ENCODE data around the gene TRIM34. TPM values are rescaled to one million over a fixed set of nuclear protein-coding genes. Genes with fewer than 3 reads are reported as not detected.
"Not testable (repeated sequence)": the region's sequence is repeated elsewhere in the genome, so short reads cannot be mapped to it uniquely, and the experiment has no call there.

TRIM34 gene
- total and polyA plus RNA-seq, 2 donors from 2014 or later = 5.9 to 6.7 TPM

GRCh38 chr11:5683620-5684019 lies 58.8 kb downstream of the TRIM34 start:
- H3K27ac ChIP-seq (ENCODE audit: low read depth in 2 of 2, low read length in 2 of 2); H3K9ac ChIP-seq (ENCODE audit: low read length in 3 of 3); H3K27me3 ChIP-seq (ENCODE audit: control insufficient read depth, insufficient read depth, low read length): not testable (repeated sequence)

DNA sequence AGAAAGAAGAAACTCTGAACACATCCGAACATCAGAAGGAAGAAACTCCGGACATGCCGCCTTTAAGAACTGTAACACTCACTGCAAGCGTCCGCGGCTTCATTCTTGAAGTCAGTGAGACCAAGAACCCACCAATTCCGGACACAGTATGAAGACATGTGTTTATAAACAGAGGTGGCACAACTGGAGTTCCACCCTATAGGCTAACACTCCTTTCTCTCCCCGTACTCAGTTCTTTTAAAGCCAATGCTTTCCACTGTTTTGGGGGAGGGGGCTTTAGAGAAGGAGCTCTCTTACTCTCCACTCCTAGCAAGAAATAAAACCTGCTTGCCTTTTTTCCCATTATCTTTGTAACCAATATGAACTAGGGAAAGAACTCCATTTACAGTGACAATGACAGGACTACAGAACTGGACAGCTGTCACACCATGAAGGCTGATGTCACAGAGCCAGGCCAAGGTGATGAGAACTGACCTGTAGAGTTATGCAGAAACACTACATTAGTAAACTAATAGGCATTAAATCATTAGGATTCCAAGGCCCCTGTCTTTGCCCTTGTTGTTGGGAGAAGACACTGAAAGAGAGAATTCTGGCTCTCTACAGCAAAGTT lies 59.3 kb downstream of the TRIM34 start:
- Histone ChIP-seq H3K9ac (ENCODE audit: low read length in 3 of 3) (peak overlapping the region; percentile 67 to 98 (median 88)), H3K9me3 (ENCODE audit: control insufficient read depth in 2 of 3, insufficient read depth in 1 of 3, low read length in 3 of 3) (no peaks in the 10 kb centered on the region), H3K4me3 (ENCODE audit: low read length in 3 of 3) (peak overlapping the region; percentile 73 to 96 (median 83)), H3K36me3 (ENCODE audit: control insufficient read depth in 2 of 3, insufficient read depth in 3 of 3, low read length in 3 of 3) (no peaks in the 10 kb centered on the region), H3K27ac (ENCODE audit: low read depth in 2 of 2, low read length in 2 of 2) (peak overlapping the region; percentile 93 to 94), H3K4me1 (ENCODE audit: control insufficient read depth in 2 of 3, insufficient read depth in 2 of 3, low read depth in 1 of 3, low read length in 3 of 3) (no peaks in the 10 kb centered on the region), H3K27me3 (ENCODE audit: control insufficient read depth, insufficient read depth, low read length) (no peaks in the 10 kb centered on the region)
- FAIRE-seq = no peak
- peak in 1 of 5 donors; percentile 45 for DNase-seq
- TF ChIP-seq CTCF (IDR thresholded peaks at IDR 0.05; ENCODE audit: borderline replicate concordance, extremely low read depth, insufficient read depth) = no peak
- intact Hi-C loops (cut with DNase I) = no loop called here

More at GRCh38 chr11:5683620-5684019, 58.8 kb downstream of the TRIM34 start:
- FAIRE-seq; H3K4me1 ChIP-seq (ENCODE audit: control insufficient read depth in 2 of 3, insufficient read depth in 2 of 3, low read depth in 1 of 3, low read length in 3 of 3); intact Hi-C loops (cut with DNase I); DNase-seq; H3K9me3 ChIP-seq (ENCODE audit: control insufficient read depth in 2 of 3, insufficient read depth in 1 of 3, low read length in 3 of 3); H3K36me3 ChIP-seq (ENCODE audit: control insufficient read depth in 2 of 3, insufficient read depth in 3 of 3, low read length in 3 of 3): not testable (repeated sequence)
- peak overlapping the region in 2 of 3 donors; percentile 73 to 96 for H3K4me3 ChIP-seq (ENCODE audit: low read length in 3 of 3)

DNA sequence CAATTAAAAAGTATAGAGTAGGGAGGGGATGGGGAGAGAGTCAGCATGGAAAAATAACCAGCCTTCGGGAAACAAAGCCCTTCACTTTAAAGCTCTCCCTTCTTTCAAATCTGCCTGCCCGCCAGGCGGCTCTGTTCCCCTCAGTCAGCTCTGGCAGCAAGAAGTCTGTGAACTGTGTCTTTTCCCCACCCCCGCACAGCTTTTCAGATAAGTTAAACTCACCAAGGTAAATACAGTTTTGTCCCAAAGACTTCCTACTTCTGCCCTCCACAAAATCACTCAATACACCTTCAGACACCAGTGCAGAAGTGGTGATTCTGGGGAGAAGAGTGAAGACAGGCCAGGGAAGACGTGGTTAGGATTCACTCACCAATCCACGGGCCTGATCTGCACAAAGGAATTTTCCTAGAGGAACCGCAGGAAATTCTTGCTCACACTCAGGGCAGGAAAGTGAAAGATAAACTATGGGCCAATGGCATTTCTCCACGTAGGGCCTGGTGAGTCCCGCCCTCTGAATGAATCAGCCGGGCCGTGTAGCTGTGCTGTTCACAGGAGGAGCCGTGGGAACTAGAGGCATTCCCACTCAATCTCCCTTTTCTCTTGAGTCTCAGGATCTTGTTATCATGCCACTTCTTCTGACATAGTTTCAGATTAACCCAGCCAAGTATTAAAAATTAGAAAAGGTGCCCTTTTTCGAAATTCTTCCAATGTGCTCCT lies 60.0 kb downstream of the TRIM34 start, which contains the start of gene TRIM5:
Gene TRIM5, minus strand, starts transcription at position 429 of the 717 bp plus-strand sequence. CDS start 4,897 bp downstream, outside the sequence.
- peak; percentile 86 to 98 (median 92) for DNase-seq
- FAIRE-seq = peak; percentile 50
- intact Hi-C loops (cut with DNase I) = no loop called here
- peak within 1 kb of the TSS; percentile 67 to 98 (median 88) for H3K9ac ChIP-seq (ENCODE audit: low read length in 3 of 3)
- peak within 1 kb of the TSS; percentile 93 to 94 for H3K27ac ChIP-seq (ENCODE audit: low read depth in 2 of 2, low read length in 2 of 2)
- H3K4me1 ChIP-seq (ENCODE audit: control insufficient read depth in 2 of 3, insufficient read depth in 2 of 3, low read depth in 1 of 3, low read length in 3 of 3) = peaks cover 0 to 3% (median 0%) of the 10 kb centered on the region in 3 donors
- peak; percentile 71 for TF ChIP-seq CTCF (IDR thresholded peaks at IDR 0.05; ENCODE audit: borderline replicate concordance, extremely low read depth, insufficient read depth)
- no peaks in the 10 kb centered on the region for H3K36me3 ChIP-seq (ENCODE audit: control insufficient read depth in 2 of 3, insufficient read depth in 3 of 3, low read length in 3 of 3)
- no peaks in the 10 kb centered on the region for H3K27me3 ChIP-seq (ENCODE audit: control insufficient read depth, insufficient read depth, low read length)
- H3K9me3 ChIP-seq (ENCODE audit: control insufficient read depth in 2 of 3, insufficient read depth in 1 of 3, low read length in 3 of 3) = no peaks in the 10 kb centered on the region
- H3K4me3 ChIP-seq (ENCODE audit: low read length in 3 of 3) = peak within 1 kb of the TSS; percentile 73 to 96 (median 83)

GRCh38 chr11:5686426-5686825 lies 61.6 kb downstream of the TRIM34 start:
- no peak for TF ChIP-seq CTCF (IDR thresholded peaks at IDR 0.05; ENCODE audit: borderline replicate concordance, extremely low read depth, insufficient read depth)
- Histone ChIP-seq H3K36me3 (ENCODE audit: control insufficient read depth in 2 of 3, insufficient read depth in 3 of 3, low read length in 3 of 3) (no peaks in the 10 kb centered on the region), H3K4me1 (ENCODE audit: control insufficient read depth in 2 of 3, insufficient read depth in 2 of 3, low read depth in 1 of 3, low read length in 3 of 3) (peaks cover 0 to 3% (median 0%) of the 10 kb centered on the region in 3 donors), H3K27me3 (ENCODE audit: control insufficient read depth, insufficient read depth, low read length) (no peaks in the 10 kb centered on the region), H3K9me3 (ENCODE audit: control insufficient read depth in 2 of 3, insufficient read depth in 1 of 3, low read length in 3 of 3) (no peaks in the 10 kb centered on the region), H3K9ac (ENCODE audit: low read length in 3 of 3) (no peak overlapping the region), H3K4me3 (ENCODE audit: low read length in 3 of 3) (no peak overlapping the region), H3K27ac (ENCODE audit: low read depth in 2 of 2, low read length in 2 of 2) (no peak overlapping the region)
- intact Hi-C loops (cut with DNase I) = no loop called here
- DNase-seq = no peak
- FAIRE-seq = no peak

Data from kidney (tissue), 14 donors.